Neural cell (in vitro differentiated cells): ENCODE results near the gene PREX1.

Source experiments
- EP300 ChIP-seq: fragments of 450-650 bp; conservative IDR thresholded peaks from 2 replicates; pipeline ENCODE4 v1.6.1; 2014; ENCODE audit warnings: antibody characterized with exemption, mild to moderate bottlenecking, moderate library complexity; ENCODE audit not compliant: poor library complexity, severe bottlenecking
- POLR2AphosphoS5 ChIP-seq: IDR thresholded peaks from 2 replicates; pipeline ENCODE4 v1.6.1; 2012
- TF ChIP-seq, protein P1 (sequence below): fragments of 450-650 bp; IDR thresholded peaks from 2 replicates; pipeline ENCODE4 v1.5.1; 2014; ENCODE audit warnings: antibody characterized with exemption, mild to moderate bottlenecking, moderate library complexity; ENCODE audit not compliant: poor library complexity, severe bottlenecking

DNA sequence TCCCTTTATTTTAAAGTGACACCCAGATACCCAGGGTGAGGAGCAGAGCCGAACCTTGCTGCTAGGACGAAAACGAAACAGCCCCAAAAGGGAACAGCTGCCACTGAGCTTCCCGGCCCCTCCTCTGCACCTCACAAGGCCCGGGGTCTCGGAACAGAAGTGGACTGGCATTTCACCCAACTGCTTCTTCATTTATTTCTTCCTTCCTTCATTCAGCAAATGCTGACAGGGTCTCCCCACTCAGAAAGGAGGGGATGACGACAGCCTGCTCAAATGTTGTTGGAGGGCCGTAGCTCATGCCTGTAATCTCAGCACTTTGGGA, 220.3 kb downstream of the PREX1 start:
- TF ChIP-seq, protein P1, sequence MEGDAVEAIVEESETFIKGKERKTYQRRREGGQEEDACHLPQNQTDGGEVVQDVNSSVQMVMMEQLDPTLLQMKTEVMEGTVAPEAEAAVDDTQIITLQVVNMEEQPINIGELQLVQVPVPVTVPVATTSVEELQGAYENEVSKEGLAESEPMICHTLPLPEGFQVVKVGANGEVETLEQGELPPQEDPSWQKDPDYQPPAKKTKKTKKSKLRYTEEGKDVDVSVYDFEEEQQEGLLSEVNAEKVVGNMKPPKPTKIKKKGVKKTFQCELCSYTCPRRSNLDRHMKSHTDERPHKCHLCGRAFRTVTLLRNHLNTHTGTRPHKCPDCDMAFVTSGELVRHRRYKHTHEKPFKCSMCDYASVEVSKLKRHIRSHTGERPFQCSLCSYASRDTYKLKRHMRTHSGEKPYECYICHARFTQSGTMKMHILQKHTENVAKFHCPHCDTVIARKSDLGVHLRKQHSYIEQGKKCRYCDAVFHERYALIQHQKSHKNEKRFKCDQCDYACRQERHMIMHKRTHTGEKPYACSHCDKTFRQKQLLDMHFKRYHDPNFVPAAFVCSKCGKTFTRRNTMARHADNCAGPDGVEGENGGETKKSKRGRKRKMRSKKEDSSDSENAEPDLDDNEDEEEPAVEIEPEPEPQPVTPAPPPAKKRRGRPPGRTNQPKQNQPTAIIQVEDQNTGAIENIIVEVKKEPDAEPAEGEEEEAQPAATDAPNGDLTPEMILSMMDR = no peak
- no peak for TF ChIP-seq POLR2AphosphoS5
- no peak for TF ChIP-seq EP300
